A673 (cell line): ENCODE results near the gene PRKAG2. TPM values are rescaled to one million over a fixed set of nuclear protein-coding genes. Genes with fewer than 3 reads are reported as not detected.

Experiments
- BruUV-seq: library from RNA; stranded (reverse); fragments of 400-500 nt; replicated peaks from 2 replicates; lab custom pipeline; 2021; lab: Mats Ljungman, UMichigan
- CTCF ChIA-PET: fragments of 300-600 bp; sonication (Branson Sonifier 250); formaldehyde crosslinking; loops from one replicate; lab custom pipeline; 2022; ENCODE audit warnings: antibody characterized with exemption; lab: Charles Lee
- POLR2A ChIA-PET: fragments of 300-600 bp; sonication (Branson Sonifier 250); formaldehyde crosslinking; loops from one replicate; lab custom pipeline; 2022; ENCODE audit warnings: antibody characterized with exemption; ENCODE audit not compliant: low non-redundant PET; lab: Charles Lee
- DNase-seq: peaks from one replicate; pipeline ENCODE4 v3.0.0-alpha.2; 2015; ENCODE audit warnings: low spot score
- H3K27ac ChIP-seq: fragments of 200-600 bp; sonication (generic); 2 replicates; pipeline ENCODE4 v1.5.1; 2016; ENCODE audit warnings: mixed run types, low read depth, mild to moderate bottlenecking, mixed read lengths, antibody characterized with exemption, low read length; ENCODE audit not compliant: poor library complexity, severe bottlenecking
- H3K27me3 ChIP-seq: fragments of 200-600 bp; sonication (generic); replicated peaks from 2 replicates; pipeline ENCODE4 v1.6.1; 2017; ENCODE audit warnings: mixed run types, low read depth, mild to moderate bottlenecking, mixed read lengths, antibody characterized with exemption, low read length; ENCODE audit not compliant: insufficient read depth, poor library complexity
- H3K36me3 ChIP-seq: fragments of 200-600 bp; sonication (generic); 2 replicates; pipeline ENCODE4 v1.6.1; 2016; ENCODE audit warnings: mixed run types, mild to moderate bottlenecking, mixed read lengths, antibody characterized with exemption, low read length; ENCODE audit not compliant: insufficient read depth, poor library complexity, severe bottlenecking
- H3K4me1 ChIP-seq: fragments of 200-600 bp; sonication (generic); 2 replicates; pipeline ENCODE4 v1.6.1; 2017; ENCODE audit warnings: mixed run types, mild to moderate bottlenecking, mixed read lengths, antibody characterized with exemption, low read length; ENCODE audit not compliant: insufficient read depth, poor library complexity, severe bottlenecking
- H3K4me3 ChIP-seq: fragments of 200-600 bp; sonication (generic); 2 replicates; pipeline ENCODE4 v1.5.1; 2016; ENCODE audit warnings: low read depth, mixed run types, mild to moderate bottlenecking, mixed read lengths, low read length; ENCODE audit not compliant: poor library complexity, severe bottlenecking
- H3K9me3 ChIP-seq: fragments of 200-600 bp; sonication (generic); 2 replicates; pipeline ENCODE4 v1.6.1; 2016; ENCODE audit warnings: mixed run types, low read depth, mild to moderate bottlenecking, mixed read lengths, antibody characterized with exemption, low read length; ENCODE audit not compliant: poor library complexity, severe bottlenecking
- EZH2 ChIP-seq: fragments of 200-600 bp; sonication (generic); IDR thresholded peaks from 2 replicates; pipeline ENCODE4 v1.6.1; 2017; ENCODE audit warnings: borderline replicate concordance, low read depth, mild to moderate bottlenecking, mixed read lengths, antibody characterized with exemption, low read length; ENCODE audit not compliant: poor library complexity, severe bottlenecking
- intact Hi-C: fragments of 100-400 bp; cut with micrococcal nuclease; formaldehyde crosslinking; loops from one replicate; pipeline ENCODE4 v1.10.0; 2022; ENCODE audit not compliant: unreplicated experiment
- total RNA-seq: library from RNA; stranded (reverse); gene quantifications from 2 replicates; pipeline ENCODE4 v1.2.3, GENCODE V29; 2021
- TF ChIP-seq, protein P1 (sequence below): fragments of 300-800, 200-600 bp; sonication (generic); conservative IDR thresholded peaks from 2 replicates; pipeline ENCODE4 v1.5.1; 2017; ENCODE audit warnings: low read depth, mild to moderate bottlenecking, antibody characterized with exemption, low read length, moderate library complexity, mixed read lengths

The PRKAG2 gene
- total RNA-seq, 1 experiment from 2014 or later = 11.6 TPM

DNA sequence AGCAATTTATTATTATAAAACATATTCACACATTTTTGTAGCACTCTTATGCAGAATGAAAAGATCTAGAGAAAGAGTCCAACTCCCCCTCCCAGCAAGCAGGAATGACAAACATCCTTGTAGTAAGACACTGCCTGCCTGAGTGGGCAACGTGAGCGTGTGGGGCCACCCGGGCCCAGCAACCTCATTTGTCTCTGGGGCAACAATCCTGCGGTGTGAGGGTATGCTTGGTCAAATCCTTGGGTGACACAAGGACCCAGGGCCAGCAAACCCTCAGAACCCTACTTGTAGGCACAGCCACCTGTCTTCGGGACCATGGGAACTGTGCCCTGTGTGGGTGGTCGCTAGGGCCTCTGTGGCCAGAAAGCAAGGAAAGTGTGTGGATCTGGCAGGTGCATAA, 367.9 kb downstream of the PRKAG2 start:
- no peaks in the 10 kb centered on the region for H3K27me3 ChIP-seq
- ChIA-PET POLR2A (no interaction called here), CTCF (no interaction called here)
- no peak overlapping the region for H3K4me3 ChIP-seq
- no peak for TF ChIP-seq EZH2
- TF ChIP-seq, protein P1, sequence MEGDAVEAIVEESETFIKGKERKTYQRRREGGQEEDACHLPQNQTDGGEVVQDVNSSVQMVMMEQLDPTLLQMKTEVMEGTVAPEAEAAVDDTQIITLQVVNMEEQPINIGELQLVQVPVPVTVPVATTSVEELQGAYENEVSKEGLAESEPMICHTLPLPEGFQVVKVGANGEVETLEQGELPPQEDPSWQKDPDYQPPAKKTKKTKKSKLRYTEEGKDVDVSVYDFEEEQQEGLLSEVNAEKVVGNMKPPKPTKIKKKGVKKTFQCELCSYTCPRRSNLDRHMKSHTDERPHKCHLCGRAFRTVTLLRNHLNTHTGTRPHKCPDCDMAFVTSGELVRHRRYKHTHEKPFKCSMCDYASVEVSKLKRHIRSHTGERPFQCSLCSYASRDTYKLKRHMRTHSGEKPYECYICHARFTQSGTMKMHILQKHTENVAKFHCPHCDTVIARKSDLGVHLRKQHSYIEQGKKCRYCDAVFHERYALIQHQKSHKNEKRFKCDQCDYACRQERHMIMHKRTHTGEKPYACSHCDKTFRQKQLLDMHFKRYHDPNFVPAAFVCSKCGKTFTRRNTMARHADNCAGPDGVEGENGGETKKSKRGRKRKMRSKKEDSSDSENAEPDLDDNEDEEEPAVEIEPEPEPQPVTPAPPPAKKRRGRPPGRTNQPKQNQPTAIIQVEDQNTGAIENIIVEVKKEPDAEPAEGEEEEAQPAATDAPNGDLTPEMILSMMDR = no peak
- peaks cover 23% of the 10 kb centered on the region for H3K4me1 ChIP-seq
- no peak overlapping the region for H3K27ac ChIP-seq
- no TSS peak for BruUV-seq
- no peaks in the 10 kb centered on the region for H3K9me3 ChIP-seq
- H3K36me3 ChIP-seq = no peaks in the 10 kb centered on the region
- intact Hi-C loops = no loop called here
- no peak for DNase-seq

DNA sequence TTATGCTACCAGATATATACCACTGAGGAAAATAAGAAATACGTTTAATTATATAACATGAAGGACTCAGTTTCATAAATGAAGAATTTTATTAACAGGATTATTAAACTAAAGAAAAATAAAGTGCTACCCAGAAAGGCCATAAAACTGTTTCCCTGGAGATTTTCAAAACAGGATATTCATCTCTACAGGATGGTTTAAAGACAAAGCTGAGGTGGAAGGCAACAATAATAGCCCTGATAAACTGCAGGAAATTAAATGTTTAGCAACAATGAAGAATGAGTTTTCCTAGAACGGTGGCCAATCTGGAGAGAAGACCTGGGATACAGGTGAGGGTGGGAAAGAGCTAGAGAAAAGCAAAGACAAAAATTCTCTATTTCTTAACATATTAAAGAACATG, 369.1 kb downstream of the PRKAG2 start:
- TF ChIP-seq, protein P1 = no peak
- TF ChIP-seq EZH2 = no peak
- Histone ChIP-seq H3K4me1 (peaks cover 23% of the 10 kb centered on the region), H3K27ac (no peak overlapping the region), H3K9me3 (no peaks in the 10 kb centered on the region), H3K27me3 (no peaks in the 10 kb centered on the region), H3K36me3 (no peaks in the 10 kb centered on the region), H3K4me3 (no peak overlapping the region)
- CTCF ChIA-PET = no interaction called here
- no TSS peak for BruUV-seq
- intact Hi-C loops = no loop called here
- DNase-seq = no peak
- POLR2A ChIA-PET = no interaction called here

DNA sequence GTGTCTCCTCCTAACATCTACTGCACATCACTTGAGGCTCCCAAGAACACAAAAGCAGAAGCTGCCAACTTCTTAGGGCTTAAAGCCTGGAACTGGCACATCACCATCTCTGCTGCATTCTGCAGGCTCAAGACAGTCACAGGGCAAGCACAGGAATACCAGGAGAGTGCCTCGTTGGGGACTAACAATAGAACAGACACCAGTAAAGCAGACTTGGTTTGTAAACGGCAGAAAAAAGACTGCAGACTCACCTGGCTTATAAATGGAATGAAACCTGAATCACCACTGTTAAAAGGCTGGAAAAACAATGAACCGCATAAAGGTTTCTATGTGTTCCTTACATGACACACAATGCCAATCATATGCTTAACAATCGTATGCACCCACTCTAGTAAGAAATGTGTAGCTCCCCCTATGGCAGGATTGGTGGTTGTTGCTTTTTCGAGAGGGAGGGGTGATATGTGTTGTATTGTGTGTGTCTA, 370.0 kb downstream of the PRKAG2 start:
- intact Hi-C loops = no loop called here
- TF ChIP-seq EZH2 = no peak
- TF ChIP-seq, protein P1 = peak; percentile 36; the same call in 1 of the 2 replicates
- no peak overlapping the region for H3K27ac ChIP-seq
- H3K36me3 ChIP-seq = no peaks in the 10 kb centered on the region
- no peaks in the 10 kb centered on the region for H3K9me3 ChIP-seq
- POLR2A ChIA-PET = no interaction called here
- peak; percentile 9 for DNase-seq
- no peaks in the 10 kb centered on the region for H3K27me3 ChIP-seq
- BruUV-seq = no TSS peak
- H3K4me3 ChIP-seq = no peak overlapping the region
- CTCF ChIA-PET = no interaction called here
- H3K4me1 ChIP-seq = peaks cover 23% of the 10 kb centered on the region

Other genes starting within 250 kb of the PRKAG2 start
- gene GALNTL5, start 79.3 kb upstream of the PRKAG2 start, total RNA-seq = not detected in 2 replicates
- gene GALNT11, start 148.6 kb upstream of the PRKAG2 start, total RNA-seq = 30.4 and 35.5 TPM in 2 replicates